Stimulated activated CD8-positive, alpha-beta memory T cell treated with anti-CD3 and anti-CD28 coated beads, Interleukin-4, amount 100 ng/mL, for 48 hours (primary cell): ENCODE data around the gene CACNA2D1.
"Not testable (repeated sequence)": the region's sequence is repeated elsewhere in the genome, so short reads cannot be mapped to it uniquely, and the experiment has no call there.

Experiments used
- DNase-seq: peaks from one replicate; pipeline ENCODE4 v3.0.0-alpha.2; 2020

CACNA2D1 gene

GRCh38 chr7:82021036-82021435, 422.5 kb downstream of the CACNA2D1 start:
- no peak for DNase-seq

- no peak for DNase-seq
Measured at GRCh38 chr7:82019551-82020475, 423.8 kb downstream of the CACNA2D1 start.

DNA sequence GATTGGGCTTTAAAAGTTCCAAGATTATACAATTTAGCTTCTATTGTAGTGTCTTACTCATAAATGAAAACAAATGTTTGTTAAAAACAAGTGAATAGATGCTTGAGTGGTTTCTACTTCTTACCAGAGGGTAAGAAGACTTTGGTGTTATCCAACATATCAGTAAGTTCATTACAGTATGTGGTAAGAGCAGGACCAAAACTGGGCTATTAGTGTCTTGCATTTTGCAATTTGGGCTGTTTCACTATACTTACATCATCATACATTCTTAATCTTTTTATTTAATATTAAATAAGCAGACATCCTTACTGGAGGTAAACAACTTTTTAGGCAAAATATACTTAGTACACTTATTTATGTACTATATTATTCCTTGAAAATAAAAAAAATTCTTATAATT, 425.4 kb downstream of the CACNA2D1 start:
- no peak for DNase-seq

GRCh38 chr7:82017334-82017943, 426.1 kb downstream of the CACNA2D1 start:
- no peak for DNase-seq

DNA sequence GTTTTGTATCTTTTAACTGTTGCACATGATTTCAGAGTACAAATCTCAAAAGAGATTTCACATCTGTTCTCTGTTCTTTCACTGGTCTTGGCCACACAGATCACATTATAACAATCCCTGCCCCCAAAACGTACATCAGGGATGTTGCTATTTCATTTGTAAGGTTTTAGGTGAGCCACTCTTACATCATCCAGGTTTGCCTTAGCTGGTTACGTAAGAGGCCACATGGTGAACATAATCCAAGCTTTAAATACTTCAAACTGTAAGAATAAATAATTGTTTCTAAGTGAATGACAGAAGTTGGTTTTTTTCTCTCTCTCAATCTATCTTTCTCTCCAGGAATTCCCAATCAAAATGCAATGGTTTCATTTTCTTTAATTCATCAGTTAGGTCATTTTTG, 427.8 kb downstream of the CACNA2D1 start:
- no peak for DNase-seq

GRCh38 chr7:82014574-82014973, 429.0 kb downstream of the CACNA2D1 start:
- not testable (repeated sequence) for DNase-seq

GRCh38 chr7:82012453-82012852, 431.1 kb downstream of the CACNA2D1 start:
- DNase-seq, result no peak

- DNase-seq, result no peak
Measured at GRCh38 chr7:82010416-82010815, 433.2 kb downstream of the CACNA2D1 start.

- no peak for DNase-seq
Measured at GRCh38 chr7:82007315-82007714, 436.3 kb downstream of the CACNA2D1 start.

GRCh38 chr7:82005056-82005455, 438.5 kb downstream of the CACNA2D1 start:
- DNase-seq, result no peak

- no peak for DNase-seq
Measured at GRCh38 chr7:81993186-81993585, 450.4 kb downstream of the CACNA2D1 start.

- no peak for DNase-seq
Measured at GRCh38 chr7:81990395-81990794, 453.2 kb downstream of the CACNA2D1 start.

- DNase-seq, result no peak
Measured at GRCh38 chr7:81986723-81987470, 456.7 kb downstream of the CACNA2D1 start.

GRCh38 chr7:81983406-81983805, 460.2 kb downstream of the CACNA2D1 start:
- no peak for DNase-seq

GRCh38 chr7:81973117-81973516, 470.5 kb downstream of the CACNA2D1 start:
- DNase-seq, result no peak

DNA sequence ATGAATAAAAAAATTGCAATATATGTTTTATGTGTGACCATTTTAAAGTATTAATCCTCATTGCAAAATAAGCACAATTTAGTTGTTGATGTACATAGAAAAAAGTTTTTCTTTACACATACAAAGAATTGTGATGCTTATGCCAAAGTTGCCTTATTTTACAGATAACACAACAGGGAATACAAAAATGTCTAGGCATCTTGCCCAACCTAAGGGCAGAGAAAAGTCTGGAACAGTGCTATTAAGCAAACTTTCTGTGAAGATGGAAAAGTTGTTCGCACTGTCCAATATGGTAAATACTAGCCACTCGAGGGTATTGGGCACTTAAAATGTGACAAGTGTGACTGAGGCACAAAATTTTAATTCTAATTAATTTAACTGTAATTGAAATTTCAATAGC, 483.6 kb downstream of the CACNA2D1 start:
- DNase-seq, result no peak

- DNase-seq, result no peak
Measured at GRCh38 chr7:81957517-81957916, 486.1 kb downstream of the CACNA2D1 start.

- DNase-seq, result no peak
Measured at GRCh38 chr7:81956520-81956919, 487.1 kb downstream of the CACNA2D1 start.

- no peak for DNase-seq
Measured at GRCh38 chr7:81949306-81949705, 494.3 kb downstream of the CACNA2D1 start.

GRCh38 chr7:81944058-81944457, 499.5 kb downstream of the CACNA2D1 start:
- DNase-seq, result no peak

DNA sequence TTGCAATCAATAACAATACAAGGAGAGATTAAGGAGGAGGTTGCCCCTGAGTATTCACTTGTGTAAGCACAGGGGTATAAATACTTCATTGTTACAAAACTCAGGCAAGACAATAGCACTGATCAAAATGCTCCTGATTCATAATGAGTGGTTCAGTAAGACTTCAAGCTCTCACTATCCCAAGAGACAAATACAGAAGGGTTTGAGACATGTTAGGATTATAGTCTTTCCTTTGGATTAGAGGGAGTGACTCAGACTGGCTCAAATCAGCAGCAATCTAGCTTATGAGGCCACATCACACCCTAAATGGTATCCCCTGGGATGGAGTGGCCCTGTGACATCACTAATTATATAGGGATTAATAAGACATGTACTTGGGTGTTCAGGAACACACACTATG, 506.5 kb downstream of the CACNA2D1 start:
- no peak for DNase-seq

DNA sequence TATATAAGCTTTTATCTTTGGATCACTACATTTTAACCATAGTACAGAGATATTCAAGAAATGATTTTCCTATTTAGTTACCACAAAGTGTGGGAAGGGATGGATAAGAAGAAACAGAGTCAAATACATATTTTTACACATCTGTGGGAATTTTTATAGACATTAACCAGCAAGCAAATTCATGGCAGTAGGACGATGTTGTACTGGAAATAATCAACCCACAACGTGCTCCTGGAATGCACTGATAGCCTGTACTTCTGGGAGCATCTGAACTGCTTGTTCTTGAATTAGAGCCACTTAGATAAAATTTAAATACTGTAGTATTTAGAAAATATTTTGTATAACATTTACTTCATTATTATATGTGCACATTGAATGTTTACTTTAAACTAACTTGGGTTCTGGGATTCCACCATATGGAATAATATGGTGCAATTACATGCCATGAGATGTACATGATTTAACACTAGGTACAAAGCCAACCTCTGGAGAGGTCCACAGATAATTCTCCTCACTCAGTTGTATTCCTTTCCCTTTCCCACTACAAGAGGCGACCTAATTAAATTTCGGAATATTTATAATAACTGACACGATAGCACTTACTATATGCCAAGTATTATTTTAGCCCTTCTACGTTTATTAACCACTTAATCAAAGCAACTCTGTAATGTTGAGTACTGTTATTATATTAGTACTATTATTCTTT, 508.8 kb downstream of the CACNA2D1 start:
- no peak for DNase-seq

GRCh38 chr7:81932936-81933335, 510.6 kb downstream of the CACNA2D1 start:
- no peak for DNase-seq
